Measurements from ENCODE around the gene PTBP1.
"Not testable (repeated sequence)": the region's sequence is repeated elsewhere in the genome, so short reads cannot be mapped to it uniquely, and the experiment has no call there.

Gene PTBP1

GRCh38 chr19:843180-843835 lies 46.1 kb downstream of the PTBP1 start:
- H3K4me3 ChIP-seq (ENCODE audit: low read length): no peak overlapping the region
- no peak for DNase-seq (ENCODE audit: low read depth)
- no peak for TF ChIP-seq CTCF (conservative IDR thresholded peaks at IDR 0.05; ENCODE audit: low read depth, low read length)

GRCh38 chr19:843836-844545 lies 46.7 kb downstream of the PTBP1 start:
- H3K4me3 ChIP-seq (ENCODE audit: low read length): no peak overlapping the region
- no peak for DNase-seq (ENCODE audit: low read depth)
- no peak for TF ChIP-seq CTCF (conservative IDR thresholded peaks at IDR 0.05; ENCODE audit: low read depth, low read length)

GRCh38 chr19:844546-844971 lies 47.3 kb downstream of the PTBP1 start:
- TF ChIP-seq CTCF (conservative IDR thresholded peaks at IDR 0.05; ENCODE audit: low read depth, low read length): no peak
- no peak overlapping the region for H3K4me3 ChIP-seq (ENCODE audit: low read length)
- no peak for DNase-seq (ENCODE audit: low read depth)

GRCh38 chr19:845707-846521 lies 48.7 kb downstream of the PTBP1 start:
- no peak for TF ChIP-seq CTCF (conservative IDR thresholded peaks at IDR 0.05; ENCODE audit: low read depth, low read length)

GRCh38 chr19:848386-848921 lies 51.2 kb downstream of the PTBP1 start:
- H3K4me3 ChIP-seq (ENCODE audit: low read length): no peak overlapping the region
- no peak for TF ChIP-seq CTCF (conservative IDR thresholded peaks at IDR 0.05; ENCODE audit: low read depth, low read length)
- DNase-seq (ENCODE audit: low read depth): no peak

More at GRCh38 chr19:845707-846521, 48.7 kb downstream of the PTBP1 start:
- H3K4me3 ChIP-seq (ENCODE audit: low read length): no peak overlapping the region
- DNase-seq (ENCODE audit: low read depth): no peak

GRCh38 chr19:849195-849594 lies 51.9 kb downstream of the PTBP1 start:
- not testable (repeated sequence) for H3K4me3 ChIP-seq (ENCODE audit: low read length); DNase-seq (ENCODE audit: low read depth)
